Kidney (tissue), 14 donors: ENCODE data around the gene MPI. TPM values are rescaled to one million over a fixed set of nuclear protein-coding genes. Genes with fewer than 3 reads are reported as not detected.
A peak's percentile ranks its signal among the peaks of the same experiment; 100 is the strongest.

Source experiments
- DNase-seq, 5 donors: peaks; one replicate each; pipeline ENCODE4 v3.0.0-alpha.2; 2013 to 2020
- FAIRE-seq: peaks from 2 replicates; lab custom pipeline; 2012; peaks lifted over from hg19 to GRCh38; lab: Jason Lieb, UNC
- H3K27ac ChIP-seq, 2 donors: one replicate each; pipeline ENCODE4 v1.7.0; 2013; ENCODE audit warnings: low read depth in 2 of 2, low read length in 2 of 2, inconsistent platforms in 1 of 2
- H3K27me3 ChIP-seq: one replicate; pipeline ENCODE4 v1.7.1; 2013; ENCODE audit warnings: low read length, inconsistent platforms; ENCODE audit not compliant: control insufficient read depth, insufficient read depth
- H3K36me3 ChIP-seq, 3 donors: one replicate each; pipeline versions ENCODE4 v1.7.0 to v1.7.1; 2013; ENCODE audit warnings: low read length in 3 of 3, control low read depth in 1 of 3, inconsistent platforms in 1 of 3; ENCODE audit not compliant: insufficient read depth in 3 of 3, control insufficient read depth in 2 of 3
- H3K4me1 ChIP-seq, 3 donors: one replicate each; pipeline versions ENCODE4 v1.7.0 to v1.7.1; 2013; ENCODE audit warnings: low read length in 3 of 3, inconsistent platforms in 1 of 3, low read depth in 1 of 3; ENCODE audit not compliant: control insufficient read depth in 2 of 3, insufficient read depth in 2 of 3
- H3K4me3 ChIP-seq, 3 donors: one replicate each; pipeline versions ENCODE4 v1.7.0 to v1.8.1; 2013; ENCODE audit warnings: low read length in 3 of 3, control low read depth in 1 of 3, inconsistent platforms in 1 of 3
- H3K9ac ChIP-seq, 3 donors: one replicate each; pipeline versions ENCODE4 v1.7.0 to v1.7.1; 2013; ENCODE audit warnings: low read length in 3 of 3, control low read depth in 1 of 3, inconsistent platforms in 1 of 3
- H3K9me3 ChIP-seq, 3 donors: one replicate each; pipeline versions ENCODE4 v1.7.0 to v1.7.1; 2013; ENCODE audit warnings: low read length in 3 of 3, control low read depth in 1 of 3, inconsistent platforms in 1 of 3; ENCODE audit not compliant: control insufficient read depth in 2 of 3, insufficient read depth in 1 of 3
- intact Hi-C: fragments of 100-400 bp; cut with DNase I; formaldehyde crosslinking; loops from one replicate; pipeline ENCODE4 v1.11.1; 2022
- polyA plus RNA-seq: library from polyadenylated mRNA; stranded (reverse); fragments of 350-450 nt; fragmentation: Illumina TruSeq; extraction: RNeasy Lipid Tissue Mini Kit (QIAGEN cat#74804); gene quantifications from one replicate; pipeline ENCODE4 v1.2.3, GENCODE V29; 2014; ENCODE audit warnings: low read depth, low replicate concordance; ENCODE audit not compliant: insufficient read depth
- total RNA-seq: library from RNA; stranded (reverse); fragmentation: NEBNext Ultra II Directional; extraction: Animal tissue kit (Norgen Biotek cat#: 25700); gene quantifications from one replicate; pipeline ENCODE4 v1.2.1, GENCODE V29; 2021
- TF ChIP-seq, protein P1 (sequence below): IDR thresholded peaks from 3 replicates; pipeline ENCODE4 v1.5.1; 2012; ENCODE audit warnings: mild to moderate bottlenecking, moderate library complexity, borderline replicate concordance; ENCODE audit not compliant: insufficient read depth; ENCODE audit errors: extremely low read depth
- donor health status: control.
- donor health status: control.
- donor health status: control.
- donor health status: control.
- donor health status: control.
- donor health status: DM: yes; HTN: yes; CAD: no.
- donor health status: Normal renal cell carcinoma (clear cell type).

The MPI gene
- total and polyA plus RNA-seq, 2 donors from 2014 or later, result 33.7 to 52.0 TPM

DNA sequence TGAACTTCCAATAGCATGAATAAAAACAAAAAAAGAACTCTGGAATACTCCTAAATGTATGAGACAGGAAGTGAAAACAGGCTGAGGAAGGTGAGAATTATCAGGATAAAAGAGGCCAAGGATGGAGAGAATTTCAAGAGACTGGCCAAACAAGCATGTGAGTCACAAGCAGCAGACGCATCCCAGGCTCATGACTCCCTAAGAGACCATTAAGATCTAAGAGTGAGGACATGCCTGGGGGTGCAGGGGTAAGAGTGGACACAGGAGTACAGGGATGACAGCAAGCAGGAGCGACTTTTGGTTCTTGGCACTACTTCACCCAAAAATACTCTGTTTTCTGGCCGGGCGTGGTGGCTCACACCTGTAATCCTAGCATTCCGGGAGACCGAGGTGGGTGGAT is 23.8 kb upstream of the MPI start:
- Histone ChIP-seq H3K4me1 (peaks cover 8 to 43% (median 39%) of the 10 kb centered on the region in 3 donors), H3K27me3 (no peaks in the 10 kb centered on the region), H3K9ac (peak overlapping the region in 1 of 3 donors; percentile 55), H3K9me3 (no peaks in the 10 kb centered on the region), H3K27ac (peak overlapping the region; percentile 45 to 64), H3K4me3 (no peak overlapping the region), H3K36me3 (no peaks in the 10 kb centered on the region)
- TF ChIP-seq, protein P1, sequence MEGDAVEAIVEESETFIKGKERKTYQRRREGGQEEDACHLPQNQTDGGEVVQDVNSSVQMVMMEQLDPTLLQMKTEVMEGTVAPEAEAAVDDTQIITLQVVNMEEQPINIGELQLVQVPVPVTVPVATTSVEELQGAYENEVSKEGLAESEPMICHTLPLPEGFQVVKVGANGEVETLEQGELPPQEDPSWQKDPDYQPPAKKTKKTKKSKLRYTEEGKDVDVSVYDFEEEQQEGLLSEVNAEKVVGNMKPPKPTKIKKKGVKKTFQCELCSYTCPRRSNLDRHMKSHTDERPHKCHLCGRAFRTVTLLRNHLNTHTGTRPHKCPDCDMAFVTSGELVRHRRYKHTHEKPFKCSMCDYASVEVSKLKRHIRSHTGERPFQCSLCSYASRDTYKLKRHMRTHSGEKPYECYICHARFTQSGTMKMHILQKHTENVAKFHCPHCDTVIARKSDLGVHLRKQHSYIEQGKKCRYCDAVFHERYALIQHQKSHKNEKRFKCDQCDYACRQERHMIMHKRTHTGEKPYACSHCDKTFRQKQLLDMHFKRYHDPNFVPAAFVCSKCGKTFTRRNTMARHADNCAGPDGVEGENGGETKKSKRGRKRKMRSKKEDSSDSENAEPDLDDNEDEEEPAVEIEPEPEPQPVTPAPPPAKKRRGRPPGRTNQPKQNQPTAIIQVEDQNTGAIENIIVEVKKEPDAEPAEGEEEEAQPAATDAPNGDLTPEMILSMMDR, result no peak
- intact Hi-C loops, result no loop called here
- no peak for FAIRE-seq
- no peak for DNase-seq

- intact Hi-C loops, result no loop called here
- H3K9me3 ChIP-seq, result no peaks in the 10 kb centered on the region
- no peak overlapping the region for H3K4me3 ChIP-seq
- H3K27me3 ChIP-seq, result no peaks in the 10 kb centered on the region
- DNase-seq (no peak), FAIRE-seq (no peak)
- H3K4me1 ChIP-seq, result peaks cover 8 to 47% (median 41%) of the 10 kb centered on the region in 3 donors
- no peaks in the 10 kb centered on the region for H3K36me3 ChIP-seq
- H3K27ac ChIP-seq, result peak overlapping the region; percentile 68 to 80
- peak overlapping the region in 1 of 3 donors; percentile 13 for H3K9ac ChIP-seq
- TF ChIP-seq, protein P1, result no peak
Measured at GRCh38 chr15:74867466-74868038, 22.3 kb upstream of the MPI start.

GRCh38 chr15:74868059-74868458 is 21.8 kb upstream of the MPI start:
- H3K27ac ChIP-seq, result peak overlapping the region; percentile 68 to 80
- intact Hi-C loops, result no loop called here
- H3K9me3 ChIP-seq, result no peaks in the 10 kb centered on the region
- H3K4me1 ChIP-seq, result peaks cover 8 to 48% (median 41%) of the 10 kb centered on the region in 3 donors
- FAIRE-seq (no peak), DNase-seq (no peak)
- no peaks in the 10 kb centered on the region for H3K36me3 ChIP-seq
- H3K9ac ChIP-seq, result peak overlapping the region in 1 of 3 donors; percentile 13
- H3K27me3 ChIP-seq, result no peaks in the 10 kb centered on the region
- H3K4me3 ChIP-seq, result peak overlapping the region in 1 of 3 donors; percentile 9
- TF ChIP-seq, protein P1, result no peak
